ENCODE results near the gene PRKCI.

- TF ChIP-seq CTCF (IDR thresholded peaks at IDR 0.05; ENCODE audit: borderline replicate concordance, extremely low read depth, low read length, poor library complexity, severe bottlenecking) (no peak), EZH2 (IDR thresholded peaks at IDR 0.05; ENCODE audit: borderline replicate concordance, low read depth, low read length, severe bottlenecking) (no peak)
Observed at GRCh38 chr3:170302008-170302407, 79.8 kb downstream of the PRKCI start.

Measured in DND-41 (cell line).